Islet of Langerhans (tissue), 1 donor: ENCODE measurements around the gene STON2.
"Not testable (repeated sequence)": the region's sequence is repeated elsewhere in the genome, so short reads cannot be mapped to it uniquely, and the experiment has no call there.

ENCODE experiments used
- FAIRE-seq: peaks from one replicate; lab custom pipeline; 2011; peaks lifted over from hg19 to GRCh38; lab: Jason Lieb, UNC

Gene STON2

GRCh38 chr14:81268016-81268416 lies 132.1 kb downstream of the STON2 start:
- no peak for FAIRE-seq

GRCh38 chr14:81265636-81266169 lies 134.4 kb downstream of the STON2 start:
- no peak for FAIRE-seq

- FAIRE-seq, result no peak
Observed at GRCh38 chr14:81264671-81265070, 135.5 kb downstream of the STON2 start.

- FAIRE-seq, result no peak
Observed at GRCh38 chr14:81263777-81264410, 136.2 kb downstream of the STON2 start.

- FAIRE-seq, result no peak
Observed at GRCh38 chr14:81261176-81261575, 138.9 kb downstream of the STON2 start.

GRCh38 chr14:81260732-81261131 lies 139.4 kb downstream of the STON2 start:
- FAIRE-seq, result no peak

GRCh38 chr14:81256289-81256960 lies 143.7 kb downstream of the STON2 start:
- no peak for FAIRE-seq

- no peak for FAIRE-seq
Observed at GRCh38 chr14:81252278-81252677, 147.8 kb downstream of the STON2 start.

- FAIRE-seq, result no peak
Observed at GRCh38 chr14:81247271-81247766, 152.8 kb downstream of the STON2 start.

- no peak for FAIRE-seq
Observed at GRCh38 chr14:81246461-81247270, 153.5 kb downstream of the STON2 start.

- no peak for FAIRE-seq
Observed at GRCh38 chr14:81245771-81246170, 154.4 kb downstream of the STON2 start.

- not testable (repeated sequence) for FAIRE-seq
Observed at GRCh38 chr14:81244431-81244830, 155.7 kb downstream of the STON2 start.

- no peak for FAIRE-seq
Observed at GRCh38 chr14:81243499-81243898, 156.6 kb downstream of the STON2 start.

GRCh38 chr14:81236849-81237248 lies 163.3 kb downstream of the STON2 start:
- not testable (repeated sequence) for FAIRE-seq

GRCh38 chr14:81236138-81236537 lies 164.0 kb downstream of the STON2 start:
- FAIRE-seq, result no peak

- no peak for FAIRE-seq
Observed at GRCh38 chr14:81235096-81235495, 165.0 kb downstream of the STON2 start.

GRCh38 chr14:81234278-81234677 lies 165.8 kb downstream of the STON2 start:
- no peak for FAIRE-seq

GRCh38 chr14:81233615-81234014 lies 166.5 kb downstream of the STON2 start:
- FAIRE-seq, result no peak

GRCh38 chr14:81231540-81231939 lies 168.6 kb downstream of the STON2 start:
- no peak for FAIRE-seq

- no peak for FAIRE-seq
Observed at GRCh38 chr14:81224222-81224621, 175.9 kb downstream of the STON2 start.

GRCh38 chr14:81223788-81224187 lies 176.3 kb downstream of the STON2 start:
- FAIRE-seq, result not testable (repeated sequence)

- FAIRE-seq, result no peak
Observed at GRCh38 chr14:81222691-81223090, 177.4 kb downstream of the STON2 start.

- FAIRE-seq, result no peak
Observed at GRCh38 chr14:81222126-81222525, 178.0 kb downstream of the STON2 start.
